ENCODE measurements around the gene IL20RB.

GRCh38 chr3:136973352-136973751, 15.6 kb downstream of the IL20RB start:
- no peak for TF ChIP-seq CTCF (conservative IDR thresholded peaks at IDR 0.05; ENCODE audit: low read depth, low read length)
- no peak for TF ChIP-seq SMC3 (IDR thresholded peaks at IDR 0.05; ENCODE audit: low read depth, low read length)
- TF ChIP-seq NFE2L2 (IDR thresholded peaks at IDR 0.05; ENCODE audit: low read depth, low read length), result no peak
- no peak for TF ChIP-seq POLR2A (IDR thresholded peaks at IDR 0.05; ENCODE audit: low read depth, low read length)
- TF ChIP-seq USF2 (IDR thresholded peaks at IDR 0.05; ENCODE audit: low read depth, low read length), result no peak
- no peak for TF ChIP-seq ELK1 (IDR thresholded peaks at IDR 0.05; ENCODE audit: borderline replicate concordance, low read depth, low read length)
- TF ChIP-seq FOS (IDR thresholded peaks at IDR 0.05; ENCODE audit: low read depth, low read length), result no peak
- no peak for TF ChIP-seq RAD21 (IDR thresholded peaks at IDR 0.05; ENCODE audit: low read length)
- no peak for TF ChIP-seq CEBPB (IDR thresholded peaks at IDR 0.05; ENCODE audit: low read depth, low read length)
- no peak for TF ChIP-seq MAFK (IDR thresholded peaks at IDR 0.05; ENCODE audit: low read depth, low read length)
- TF ChIP-seq RFX5 (IDR thresholded peaks at IDR 0.05; ENCODE audit: low read depth, low read length), result no peak

All from IMR-90 (cell line).